H9 (cell line): ENCODE measurements around the gene NOTUM. TPM values are rescaled to one million over a fixed set of nuclear protein-coding genes. Genes with fewer than 3 reads are reported as not detected.

Experiments
- DNase-seq: peaks from one replicate; pipeline ENCODE4 v3.0.0-alpha.2; 2017
- H2AFZ ChIP-seq: one replicate; pipeline ENCODE4 v1.6.1; 2013; ENCODE audit warnings: mild to moderate bottlenecking, low read length, control low read depth, moderate library complexity
- H2AK5ac ChIP-seq: 2 replicates; pipeline ENCODE4 v1.6.1; 2013; ENCODE audit warnings: low read length, control low read depth, mixed read lengths; ENCODE audit not compliant: insufficient read length
- H2BK120ac ChIP-seq: one replicate; pipeline ENCODE4 v1.6.1; 2013; ENCODE audit warnings: low read depth, mild to moderate bottlenecking, low read length, control low read depth, inconsistent platforms; ENCODE audit not compliant: poor library complexity, severe bottlenecking
- H2BK12ac ChIP-seq: 2 replicates; pipeline ENCODE4 v1.6.1; 2013; ENCODE audit warnings: low read length, control low read depth, mixed read lengths, low read depth; ENCODE audit not compliant: insufficient read length
- H2BK15ac ChIP-seq: 2 replicates; pipeline ENCODE4 v1.6.1; 2013; ENCODE audit warnings: low read depth, low read length, control low read depth
- H2BK20ac ChIP-seq: one replicate; pipeline ENCODE4 v1.6.1; 2013; ENCODE audit warnings: low read depth, mild to moderate bottlenecking, low read length, control low read depth, inconsistent platforms; ENCODE audit not compliant: poor library complexity, severe bottlenecking
- H2BK5ac ChIP-seq: 2 replicates; pipeline ENCODE4 v1.6.1; 2013; ENCODE audit warnings: low read length, control low read depth, mixed read lengths; ENCODE audit not compliant: insufficient read length
- H3K14ac ChIP-seq: 2 replicates; pipeline ENCODE4 v1.6.1; 2013; ENCODE audit warnings: low read length, control low read depth; ENCODE audit not compliant: insufficient read depth
- H3K18ac ChIP-seq: 2 replicates; pipeline ENCODE4 v1.6.1; 2013; ENCODE audit warnings: low read depth, mild to moderate bottlenecking, mixed read lengths, low read length, control low read depth; ENCODE audit not compliant: insufficient read length
- H3K23ac ChIP-seq: 2 replicates; pipeline ENCODE4 v1.6.1; 2013; ENCODE audit warnings: low read length, control low read depth, mixed read lengths, low read depth; ENCODE audit not compliant: insufficient read length
- H3K23me2 ChIP-seq: 2 replicates; pipeline ENCODE4 v1.6.1; 2013; ENCODE audit warnings: low read depth, mild to moderate bottlenecking, mixed read lengths, low read length, control low read depth; ENCODE audit not compliant: insufficient read length, poor library complexity, severe bottlenecking
- H3K27ac ChIP-seq: 2 replicates; pipeline ENCODE4 v1.5.1; 2013; ENCODE audit warnings: low read length, control low read depth, mixed read lengths, low read depth; ENCODE audit not compliant: insufficient read length
- H3K27me3 ChIP-seq: 2 replicates; pipeline ENCODE4 v1.6.1; 2013; ENCODE audit warnings: low read length, control low read depth, inconsistent platforms; ENCODE audit not compliant: insufficient read depth
- H3K4ac ChIP-seq: 2 replicates; pipeline ENCODE4 v1.6.1; 2013; ENCODE audit warnings: low read depth, mild to moderate bottlenecking, control low read depth, inconsistent platforms, low read length, moderate library complexity
- H3K4me1 ChIP-seq: 2 replicates; pipeline ENCODE4 v1.6.1; 2013; ENCODE audit warnings: low read length, control low read depth, inconsistent platforms; ENCODE audit not compliant: insufficient read depth
- H3K4me2 ChIP-seq: 2 replicates; pipeline ENCODE4 v1.6.1; 2013; ENCODE audit warnings: low read length, control low read depth, mixed read lengths; ENCODE audit not compliant: insufficient read length, insufficient read depth
- H3K56ac ChIP-seq: 2 replicates; pipeline ENCODE4 v1.6.1; 2013; ENCODE audit warnings: low read depth, mild to moderate bottlenecking, mixed read lengths, low read length, control low read depth; ENCODE audit not compliant: insufficient read length
- H3K79me1 ChIP-seq: 2 replicates; pipeline ENCODE4 v1.6.1; 2013; ENCODE audit warnings: low read depth, mild to moderate bottlenecking, moderate library complexity, low read length, control low read depth, inconsistent platforms; ENCODE audit not compliant: insufficient read depth, poor library complexity, severe bottlenecking
- H3K79me2 ChIP-seq: 2 replicates; pipeline ENCODE4 v1.6.1; 2013; ENCODE audit warnings: low read length, control low read depth, inconsistent platforms; ENCODE audit not compliant: insufficient read depth
- H3K9ac ChIP-seq: 2 replicates; pipeline ENCODE4 v1.6.1; 2013; ENCODE audit warnings: low read length, control low read depth, mixed read lengths; ENCODE audit not compliant: insufficient read length; ENCODE audit errors: extremely low read depth
- H3K9me3 ChIP-seq: one replicate; pipeline ENCODE4 v1.6.1; 2013; ENCODE audit warnings: low read depth, low read length, inconsistent platforms; ENCODE audit not compliant: control insufficient read depth
- H3T11ph ChIP-seq: one replicate; pipeline ENCODE4 v1.6.1; 2013; ENCODE audit warnings: mild to moderate bottlenecking, low read length, control low read depth, inconsistent platforms
- H4K20me1 ChIP-seq: one replicate; pipeline ENCODE4 v1.6.1; 2013; ENCODE audit not compliant: control insufficient read depth, insufficient read length, insufficient read depth
- H4K5ac ChIP-seq: 2 replicates; pipeline ENCODE4 v1.6.1; 2013; ENCODE audit warnings: low read depth, mild to moderate bottlenecking, mixed read lengths, low read length, control low read depth; ENCODE audit not compliant: insufficient read length
- H4K8ac ChIP-seq: replicated peaks from 2 replicates; pipeline ENCODE4 v1.6.1; 2013; ENCODE audit warnings: low read length, control low read depth, mixed read lengths, low read depth; ENCODE audit not compliant: insufficient read length
- H4K91ac ChIP-seq: 2 replicates; pipeline ENCODE4 v1.6.1; 2013; ENCODE audit warnings: low read depth, mild to moderate bottlenecking, moderate library complexity, mixed read lengths, low read length, control low read depth; ENCODE audit not compliant: insufficient read length
- H3K27ac Mint-ChIP-seq, 3 experiments: 2 replicates in 2 of 3; 3 replicates in 1 of 3; pipeline ENCODE4 v1.8.0; 2020 to 2021; ENCODE audit warnings: mixed read lengths in 3 of 3, mild to moderate bottlenecking in 1 of 3, moderate library complexity in 1 of 3
- H3K27me3 Mint-ChIP-seq: 2 replicates; pipeline ENCODE4 v1.8.0; 2021; ENCODE audit warnings: low read depth, mild to moderate bottlenecking, moderate library complexity, mixed read lengths
- H3K36me3 Mint-ChIP-seq, 3 experiments: 2 replicates in 2 of 3; 3 replicates in 1 of 3; pipeline ENCODE4 v1.8.0; 2020 to 2021; ENCODE audit warnings: low read depth in 3 of 3, mixed read lengths in 3 of 3; ENCODE audit not compliant: insufficient read depth in 1 of 3
- H3K4me1 Mint-ChIP-seq, 2 experiments: 2 replicates each; pipeline ENCODE4 v1.8.0; 2020; ENCODE audit warnings: mixed read lengths in 2 of 2
- H3K4me3 Mint-ChIP-seq, 2 experiments: 2 replicates in 1 of 2; 3 replicates in 1 of 2; pipeline ENCODE4 v1.8.0; 2020 to 2021; ENCODE audit warnings: mild to moderate bottlenecking in 2 of 2, mixed read lengths in 2 of 2, moderate library complexity in 1 of 2
- H3K9me3 Mint-ChIP-seq, 2 experiments: 2 replicates in 1 of 2; 3 replicates in 1 of 2; pipeline ENCODE4 v1.8.0; 2020; ENCODE audit warnings: mild to moderate bottlenecking in 2 of 2, mixed read lengths in 2 of 2, moderate library complexity in 1 of 2
- CTCF ChIP-seq: fragments of 200-600 bp; sonication (generic); conservative IDR thresholded peaks from 3 replicates; pipeline ENCODE4 v1.8.0; 2021; ENCODE audit warnings: antibody characterized with exemption, mild to moderate bottlenecking
- WGBS: extraction: QIAGEN DNeasy Blood & Tissue Kit; methylation state at CpG from one replicate; pipeline ENCODE4 v1.1.7; 2013; ENCODE audit warnings: missing lambda C conversion rate, low lambda C conversion rate, mixed read lengths; ENCODE audit not compliant: insufficient read length; ENCODE audit errors: extremely low coverage; 5-methylcytosine and 5-hydroxymethylcytosine counted together
- total RNA-seq: library from RNA; stranded (reverse); gene quantifications from 2 replicates; pipeline ENCODE4 v1.2.1, GENCODE V29; 2021

Gene NOTUM
- total RNA-seq, 1 experiment from 2014 or later = 2.1 TPM

DNA sequence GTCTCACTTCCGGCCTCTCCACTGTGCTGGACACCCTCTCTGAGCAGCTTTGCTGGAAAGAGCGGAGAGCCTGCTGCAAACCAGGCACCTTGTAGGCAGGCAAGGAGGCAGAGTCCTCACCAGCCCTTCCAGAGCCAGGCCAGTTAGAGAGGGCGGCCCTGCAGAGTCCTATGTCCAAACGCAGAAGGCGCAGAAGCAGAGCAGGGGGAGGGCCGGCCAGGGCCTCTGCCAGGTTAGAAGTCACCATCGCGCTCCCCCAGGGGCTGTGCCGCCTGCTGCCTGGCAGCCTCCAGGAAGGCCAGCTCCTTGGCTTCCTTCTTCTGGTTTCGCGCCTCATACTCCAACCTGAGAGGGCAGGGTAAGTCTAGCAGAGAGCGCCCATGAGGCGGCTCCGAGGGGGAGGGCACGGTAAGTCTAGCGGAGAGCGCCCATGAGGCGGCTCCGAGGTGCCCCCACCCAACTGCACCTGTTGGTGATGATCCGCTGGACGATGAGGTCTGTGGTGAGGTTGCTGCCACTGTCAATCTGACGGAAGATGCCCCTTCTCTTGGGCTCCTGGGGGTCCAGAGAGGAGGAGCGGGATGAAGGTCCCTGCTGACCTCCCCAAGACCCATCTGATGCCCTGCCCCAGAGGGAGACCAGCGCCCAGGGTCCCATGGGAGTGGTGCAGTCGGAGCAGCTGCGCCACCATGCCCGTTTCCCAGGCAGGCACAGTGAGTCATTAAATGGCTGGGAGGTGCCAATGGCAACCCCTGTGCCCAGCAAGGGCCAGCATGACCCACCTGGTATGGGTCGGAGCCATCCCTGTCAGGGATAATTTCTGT, 56.2 kb downstream of the NOTUM start:
- Histone ChIP-seq H3K27me3 (no peaks in the 10 kb centered on the region; the same call in 1 of the 2 replicates), H4K8ac (no peak overlapping the region), H2BK20ac (no peak overlapping the region), H4K91ac (no peak overlapping the region), H3K4me2 (no peak overlapping the region), H2BK12ac (no peak overlapping the region), H2BK5ac (no peak overlapping the region), H3K18ac (no peak overlapping the region), H4K20me1 (no peaks in the 10 kb centered on the region), H3K27ac (no peak overlapping the region), H3K14ac (no peak overlapping the region), H2AK5ac (no peak overlapping the region), H2BK15ac (no peak overlapping the region), H3K23ac (no peak overlapping the region), H2AFZ (no peak overlapping the region), H3K9me3 (no peaks in the 10 kb centered on the region), H3K79me2 (no peaks in the 10 kb centered on the region), H3K23me2 (peaks cover 11% of the 10 kb centered on the region), H3K9ac (no peak overlapping the region), H3T11ph (no peak overlapping the region), H3K56ac (no peak overlapping the region), H4K5ac (no peak overlapping the region), H2BK120ac (no peak overlapping the region), H3K79me1 (no peaks in the 10 kb centered on the region), H3K4ac (no peak overlapping the region), H3K4me1 (no peaks in the 10 kb centered on the region)
- Mint-ChIP-seq H3K27me3 (peaks cover 11% of the 10 kb centered on the region), H3K4me3 (no peak overlapping the region), H3K27ac (no peak overlapping the region), H3K9me3 (no peaks in the 10 kb centered on the region), H3K4me1 (peaks cover 0 to 3% of the 10 kb centered on the region in 2 experiments; a peak in 2 of 4 replicates), H3K36me3 (peaks cover 3 to 19% (median 9%) of the 10 kb centered on the region in 3 experiments; a peak in 6 of 7 replicates)
- WGBS = no CpG with 5 or more reads among the region's 28 CpGs
- no peak for DNase-seq
- TF ChIP-seq CTCF = no peak
